GM18517 (cell line): ENCODE results near the gene DBI.
"Not testable (repeated sequence)": the region's sequence is repeated elsewhere in the genome, so short reads cannot be mapped to it uniquely, and the experiment has no call there.

ENCODE experiments used
- ATAC-seq: cut with Tn5 transposase; IDR thresholded peaks from one replicate; pipeline ENCODE4 v1.9.1; 2021; ENCODE audit warnings: mild to moderate bottlenecking, moderate library complexity; ENCODE audit not compliant: unreplicated experiment

The DBI gene

DNA sequence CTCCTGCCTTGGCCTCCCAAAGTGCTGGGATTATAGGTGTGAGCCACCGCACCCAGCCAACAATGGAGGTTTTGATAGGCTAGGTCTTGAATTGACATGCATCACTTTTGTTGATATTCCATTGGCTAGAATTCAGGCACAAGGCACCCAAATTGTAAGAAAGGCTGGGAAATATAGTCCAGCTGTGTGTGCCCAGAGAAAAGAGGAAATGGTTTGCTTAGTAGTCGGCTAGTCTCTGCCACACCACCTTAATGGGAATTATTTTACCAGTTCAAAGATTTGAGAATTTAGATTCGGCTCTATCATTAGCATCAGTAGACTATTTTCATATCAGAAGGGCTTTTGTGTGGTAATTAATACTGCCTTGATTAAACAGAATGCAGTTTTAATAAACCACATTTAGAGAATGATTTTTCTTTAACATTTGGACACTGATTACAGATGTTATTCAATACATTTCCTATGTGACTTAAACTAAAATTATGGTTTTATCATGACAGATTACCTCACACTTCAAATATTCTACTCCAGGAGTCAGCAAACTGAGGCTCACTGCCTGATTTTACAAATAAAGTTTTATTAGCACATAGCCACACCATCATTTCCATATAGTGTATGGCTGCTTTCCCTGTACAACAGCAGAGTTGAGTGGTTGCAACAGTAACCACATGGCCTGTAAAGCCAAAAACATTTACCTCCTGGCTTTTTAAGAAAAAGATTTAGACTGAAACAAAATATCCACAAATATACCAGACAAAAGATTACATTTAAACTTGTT is 27.4 kb downstream of the DBI start:
- ATAC-seq, result no peak

- ATAC-seq, result no peak
Observed at GRCh38 chr2:119397196-119397595, 30.4 kb downstream of the DBI start.

GRCh38 chr2:119402106-119402505 is 35.3 kb downstream of the DBI start:
- no peak for ATAC-seq

- ATAC-seq, result no peak
Observed at GRCh38 chr2:119402645-119403560, 36.1 kb downstream of the DBI start.

DNA sequence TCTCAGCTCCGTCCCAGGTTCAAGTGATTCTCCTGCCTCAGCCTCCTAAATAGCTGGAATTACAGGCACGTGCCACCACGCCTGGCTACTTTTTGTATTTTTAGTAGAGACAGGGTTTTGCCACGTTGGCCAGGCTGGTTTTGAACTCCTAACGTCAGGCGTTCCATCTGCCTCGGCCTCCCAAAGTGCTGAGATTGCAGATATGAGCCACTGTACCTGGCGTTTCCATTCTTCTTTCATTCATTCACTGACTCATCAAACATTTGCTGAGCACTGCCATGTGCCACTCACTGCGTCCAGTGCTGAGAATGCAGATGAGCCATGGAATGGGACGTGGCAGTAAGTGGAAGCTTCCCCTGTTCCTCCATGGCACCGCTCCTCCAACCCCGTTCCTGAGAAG is 36.8 kb downstream of the DBI start:
- ATAC-seq, result not testable (repeated sequence)

DNA sequence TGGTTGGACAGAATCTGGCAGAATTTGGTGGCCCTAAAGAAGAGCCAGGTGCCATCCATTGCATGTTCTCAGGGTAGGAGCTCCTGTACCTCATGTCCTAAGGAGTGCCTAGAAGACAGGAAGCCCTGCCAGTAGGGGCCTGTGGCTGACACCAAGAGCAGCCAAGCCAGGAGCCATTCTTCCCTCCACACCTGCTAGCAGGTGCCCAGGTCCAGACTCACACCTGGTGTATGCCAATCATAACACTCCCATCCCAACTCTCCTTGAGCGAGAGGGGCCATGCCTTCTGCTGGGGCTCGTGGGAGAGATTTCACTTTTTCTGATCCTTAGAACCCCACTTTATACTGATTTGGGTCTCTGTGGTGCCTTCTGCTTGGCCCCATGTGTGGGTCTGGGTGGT is 38.4 kb downstream of the DBI start:
- ATAC-seq, result no peak

- no peak for ATAC-seq
Observed at GRCh38 chr2:119407430-119408220, 40.8 kb downstream of the DBI start.

GRCh38 chr2:119408221-119408619 is 41.4 kb downstream of the DBI start:
- ATAC-seq, result no peak

GRCh38 chr2:119409506-119409905 is 42.7 kb downstream of the DBI start:
- ATAC-seq, result no peak

- no peak for ATAC-seq
Observed at GRCh38 chr2:119414894-119415293, 48.1 kb downstream of the DBI start.

- no peak for ATAC-seq
Observed at GRCh38 chr2:119415630-119416029, 48.9 kb downstream of the DBI start.

GRCh38 chr2:119416299-119416923 is 49.6 kb downstream of the DBI start:
- no peak for ATAC-seq

- no peak for ATAC-seq
Observed at GRCh38 chr2:119417908-119418307, 51.1 kb downstream of the DBI start.

GRCh38 chr2:119419065-119419464 is 52.3 kb downstream of the DBI start:
- no peak for ATAC-seq

- ATAC-seq, result no peak
Observed at GRCh38 chr2:119419803-119420508, 53.2 kb downstream of the DBI start.

GRCh38 chr2:119421304-119421703 is 54.5 kb downstream of the DBI start:
- ATAC-seq, result no peak

DNA sequence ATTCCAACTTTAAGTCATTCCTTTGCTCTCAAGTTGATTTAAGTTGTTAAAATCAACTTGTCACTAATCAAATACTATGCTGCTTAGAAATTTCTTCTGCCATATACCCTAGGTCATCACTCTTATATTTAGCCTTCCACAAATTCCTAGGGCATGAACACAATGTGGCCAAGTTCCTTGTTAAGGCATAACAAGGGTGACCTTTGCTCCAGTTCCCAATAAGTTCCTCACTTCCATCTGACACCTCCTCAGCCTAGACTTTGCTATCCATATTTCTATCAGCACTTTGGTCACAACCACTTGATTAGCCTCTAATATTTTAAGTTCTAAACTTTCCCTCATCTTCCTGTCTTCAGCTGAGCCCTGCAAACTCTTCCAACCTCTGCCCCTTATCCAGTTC is 55.0 kb downstream of the DBI start:
- no peak for ATAC-seq
